NCI-H345 treated with DMSO at 0.1 percent for 48 hours (cell line): Measurements from ENCODE around the gene NTN5.

Source experiments
- DNase-seq: peaks from one replicate; lab custom pipeline; 2025; ENCODE audit not compliant: unreplicated experiment; lab: John Stamatoyannopoulos, UW

The NTN5 gene

DNA sequence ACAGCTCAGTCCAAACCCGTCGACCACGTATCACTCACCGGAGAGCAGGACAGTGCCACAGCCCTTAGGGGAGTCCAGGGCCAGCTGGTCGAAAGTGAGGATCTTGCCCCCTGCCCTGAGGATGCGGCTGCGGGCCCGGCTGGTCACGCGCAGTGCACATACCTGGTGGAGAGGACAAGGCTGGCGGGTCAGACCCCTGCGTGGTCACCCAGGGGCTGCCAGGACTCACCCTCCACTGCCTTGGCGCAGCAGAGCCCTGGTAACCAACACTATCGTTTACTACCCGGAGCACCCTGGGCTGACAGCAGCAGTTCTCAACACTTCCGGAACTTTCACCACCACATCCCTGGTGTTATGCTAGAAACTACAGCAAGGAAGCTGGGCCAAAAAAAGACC lies 56.8 kb downstream of the NTN5 start:
- DNase-seq = no peak

DNA sequence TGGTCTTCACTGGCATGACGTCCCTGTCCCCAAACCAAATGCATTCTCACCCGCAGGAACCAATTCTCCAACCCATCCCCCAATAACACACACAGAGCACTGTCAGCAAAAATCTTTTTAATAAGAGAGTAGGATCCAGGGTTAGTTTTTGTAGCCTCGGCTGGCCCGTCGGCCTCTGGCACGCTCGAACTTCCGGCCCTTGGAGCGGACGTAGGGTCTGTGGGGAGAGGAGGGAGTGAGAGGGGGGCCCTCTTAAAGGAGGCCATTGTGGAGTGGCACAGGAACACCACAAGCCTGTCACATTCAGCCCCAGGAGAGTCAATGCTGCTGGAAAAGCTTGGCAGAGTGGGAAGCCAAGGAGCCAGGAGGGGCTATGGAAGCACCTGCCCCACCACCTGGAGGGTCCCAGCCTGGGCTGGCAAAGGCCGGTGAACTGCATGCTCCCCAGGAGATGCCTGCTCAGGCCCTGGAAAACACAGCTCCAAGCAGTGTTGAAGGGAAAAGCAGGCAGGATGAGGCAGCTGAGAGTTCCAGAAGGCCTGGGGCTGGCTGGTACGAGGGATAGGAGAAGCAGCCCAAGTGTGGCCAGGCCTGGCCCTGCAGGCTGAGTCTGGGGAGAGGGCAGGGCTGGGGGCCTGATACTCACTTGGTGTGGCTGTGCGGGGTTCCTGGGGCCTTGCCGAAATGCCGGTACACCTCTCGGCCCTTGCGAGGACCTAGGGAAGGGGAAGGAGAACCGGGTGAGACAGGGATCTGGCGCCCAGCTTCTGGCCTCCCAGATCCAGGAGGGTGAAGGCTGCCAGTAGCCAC lies 57.4 kb downstream of the NTN5 start:
- no peak for DNase-seq

DNA sequence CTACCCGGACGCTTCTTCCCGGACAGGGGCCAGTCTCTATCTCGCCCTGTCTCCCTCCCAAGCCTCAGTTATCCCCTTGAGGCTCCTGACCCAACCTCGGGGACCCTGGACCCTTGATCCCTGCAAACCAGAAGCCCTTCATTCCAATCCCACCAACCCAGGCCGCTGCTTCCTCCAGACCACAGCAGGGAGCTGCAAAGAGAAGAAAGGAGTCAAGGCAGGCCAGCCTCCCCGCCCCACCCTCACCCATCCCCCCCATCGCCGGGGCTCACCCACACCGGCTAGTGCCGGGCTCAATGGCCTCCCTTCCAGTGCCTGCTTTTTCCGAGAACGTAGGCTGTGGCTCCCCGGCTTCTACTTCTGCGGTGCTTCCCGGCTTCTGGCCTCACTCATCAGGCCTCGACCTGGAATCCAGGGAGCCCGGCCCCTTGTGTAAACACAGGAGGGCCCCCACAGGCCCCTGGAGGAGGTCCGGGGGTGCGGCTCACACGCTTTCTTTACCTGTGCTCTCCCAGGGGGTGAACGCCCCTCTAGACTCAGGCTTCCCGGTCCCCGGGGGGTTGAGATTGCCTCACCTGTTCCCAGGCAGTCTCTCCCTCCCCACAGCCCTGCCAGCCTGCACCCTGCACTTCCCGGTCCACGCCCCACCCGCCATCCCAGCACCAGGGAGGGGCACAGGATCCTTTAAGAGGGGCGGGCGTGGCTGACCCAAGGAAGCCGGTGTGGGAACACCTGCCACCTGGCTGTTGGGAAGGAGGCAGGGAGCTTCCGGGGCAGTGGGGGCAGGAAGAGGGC lies 58.2 kb downstream of the NTN5 start, which contains the start of gene FAM83E:
Gene FAM83E (minus strand): TSS at position 641 of the 795 bp plus-strand sequence. CDS start 1,704 bp downstream, outside the sequence.
- DNase-seq = no peak

DNA sequence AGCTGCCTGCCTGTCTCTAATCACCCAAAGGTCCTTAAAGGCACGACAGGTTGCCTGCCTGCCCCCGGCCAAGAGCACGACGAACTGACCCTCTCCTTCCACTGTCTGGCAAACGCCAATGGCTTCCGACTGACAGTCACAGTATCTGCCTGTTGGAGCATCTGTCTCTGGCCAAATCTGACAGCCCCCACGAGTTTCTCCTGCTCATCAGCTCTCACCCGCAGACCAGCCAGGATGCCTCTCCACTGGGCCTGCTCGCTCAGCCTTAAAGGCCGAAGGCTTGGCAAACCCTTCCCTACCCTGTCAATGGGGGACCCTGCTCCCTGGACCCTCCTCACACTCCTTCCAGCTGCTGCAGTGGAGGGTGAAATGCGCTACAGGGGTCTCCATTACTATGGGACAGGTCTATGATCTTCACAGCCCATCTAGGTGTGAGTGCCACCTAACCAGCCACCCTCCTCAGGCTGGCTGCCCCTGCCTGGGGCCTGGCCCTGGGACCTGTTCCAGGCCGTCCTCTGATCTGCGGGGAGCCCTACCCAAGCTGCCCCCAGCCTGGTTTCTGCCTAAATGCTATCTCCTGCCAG lies 58.9 kb downstream of the NTN5 start:
- no peak for DNase-seq

DNA sequence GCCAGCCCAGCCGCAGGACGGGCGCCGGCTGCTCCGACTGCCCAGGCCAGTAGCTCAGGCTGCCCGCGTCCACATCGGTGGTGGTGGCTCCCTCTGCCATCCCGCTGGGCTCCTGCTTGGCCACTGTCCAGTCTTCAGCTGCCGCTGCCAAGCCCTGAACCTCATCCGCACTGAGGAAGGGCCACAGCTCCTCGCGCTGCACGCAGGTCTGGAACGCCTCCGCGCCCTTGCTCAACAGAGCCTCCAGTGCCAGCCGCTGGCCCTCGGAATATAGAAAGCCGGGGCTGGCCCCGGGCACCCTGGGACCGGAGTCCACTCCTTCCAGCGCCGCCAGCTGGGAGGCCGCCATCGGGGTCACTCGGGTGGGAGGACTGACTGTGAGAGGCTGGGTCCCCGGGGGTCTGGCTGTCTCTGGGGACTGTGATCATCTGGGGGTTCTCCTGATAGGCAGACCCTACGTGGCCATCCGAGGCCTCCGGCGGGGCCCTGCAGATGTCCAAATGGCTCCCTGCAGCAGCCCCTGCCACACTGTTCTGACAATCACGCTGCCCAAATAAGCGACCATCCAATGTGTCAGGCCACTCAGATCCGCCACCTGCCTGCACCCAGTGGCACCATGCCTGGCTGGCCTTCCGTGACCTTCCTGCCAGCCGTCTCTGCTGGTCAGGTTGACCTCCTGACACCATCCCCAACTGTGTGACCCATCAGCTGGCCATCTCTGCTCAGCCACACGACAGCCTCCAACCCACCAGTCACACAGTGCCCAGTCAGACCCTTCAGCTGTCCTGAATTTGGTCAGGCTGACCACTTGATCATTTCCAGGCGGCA lies 59.6 kb downstream of the NTN5 start:
- DNase-seq = no peak

DNA sequence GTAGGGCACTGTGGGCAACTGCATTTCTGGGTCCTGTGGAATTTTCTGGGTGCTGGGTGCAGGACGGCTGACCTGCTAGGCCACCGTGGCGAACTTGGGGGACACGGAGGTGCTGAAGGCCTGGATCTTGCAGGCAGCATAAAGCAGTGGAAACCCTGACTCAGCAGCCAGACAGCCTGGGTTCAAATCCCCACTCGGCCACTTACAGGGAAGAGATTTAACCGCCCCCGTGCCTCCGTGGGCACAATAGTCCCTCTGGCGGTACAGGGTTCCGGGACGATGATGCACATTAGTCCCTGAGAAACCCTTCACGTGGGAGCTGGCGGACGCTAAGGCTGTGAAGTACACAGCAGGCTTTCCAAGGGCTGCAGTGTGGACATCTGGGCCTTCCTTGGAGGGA lies 60.9 kb downstream of the NTN5 start:
- DNase-seq = no peak
